Measurements from ENCODE around the gene SEC24C. TPM values are rescaled to one million over a fixed set of nuclear protein-coding genes. Genes with fewer than 3 reads are reported as not detected.

SEC24C gene
- total RNA-seq, 2 donors from 2014 or later, result 29.1 to 30.3 TPM

DNA sequence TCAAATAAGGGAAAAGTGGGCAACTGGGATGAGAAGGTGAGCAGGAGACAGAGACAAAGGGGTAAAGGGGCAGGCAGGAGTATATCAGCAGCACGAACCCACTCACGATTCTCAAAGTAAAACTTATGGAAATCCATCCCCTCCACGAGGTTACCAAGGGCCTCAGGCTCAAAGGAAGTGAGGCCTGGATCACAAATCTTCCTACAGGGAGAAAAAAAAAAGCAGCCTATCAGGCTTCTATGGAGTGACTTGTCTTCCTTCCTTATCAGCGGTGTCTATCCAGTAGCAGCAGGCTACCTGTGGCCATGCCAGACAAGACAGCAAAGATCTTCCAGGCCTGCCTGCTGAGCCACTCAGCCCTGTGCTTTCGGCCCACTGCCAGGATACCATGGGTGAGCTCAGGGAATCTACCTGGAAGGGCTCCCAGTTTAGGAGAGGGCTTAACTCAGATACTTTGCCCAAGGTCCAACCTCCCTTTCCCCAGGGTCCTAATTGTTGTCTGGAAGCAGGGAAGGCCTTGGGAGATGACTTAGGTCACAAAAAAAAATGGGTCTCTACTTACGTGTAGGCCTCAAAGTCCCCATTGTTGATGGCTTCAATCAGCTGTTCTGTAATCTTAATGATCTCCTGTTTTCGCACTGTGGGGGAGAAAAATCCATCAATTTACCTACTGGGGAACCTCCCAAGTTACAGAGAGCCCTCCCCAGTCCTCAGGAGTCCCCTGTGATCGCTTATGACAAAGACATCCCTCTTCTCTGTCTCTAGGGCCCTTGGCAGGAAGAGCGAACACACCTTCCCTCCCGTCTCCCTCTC is 73.0 kb downstream of the SEC24C start:
- TF ChIP-seq, protein P1, sequence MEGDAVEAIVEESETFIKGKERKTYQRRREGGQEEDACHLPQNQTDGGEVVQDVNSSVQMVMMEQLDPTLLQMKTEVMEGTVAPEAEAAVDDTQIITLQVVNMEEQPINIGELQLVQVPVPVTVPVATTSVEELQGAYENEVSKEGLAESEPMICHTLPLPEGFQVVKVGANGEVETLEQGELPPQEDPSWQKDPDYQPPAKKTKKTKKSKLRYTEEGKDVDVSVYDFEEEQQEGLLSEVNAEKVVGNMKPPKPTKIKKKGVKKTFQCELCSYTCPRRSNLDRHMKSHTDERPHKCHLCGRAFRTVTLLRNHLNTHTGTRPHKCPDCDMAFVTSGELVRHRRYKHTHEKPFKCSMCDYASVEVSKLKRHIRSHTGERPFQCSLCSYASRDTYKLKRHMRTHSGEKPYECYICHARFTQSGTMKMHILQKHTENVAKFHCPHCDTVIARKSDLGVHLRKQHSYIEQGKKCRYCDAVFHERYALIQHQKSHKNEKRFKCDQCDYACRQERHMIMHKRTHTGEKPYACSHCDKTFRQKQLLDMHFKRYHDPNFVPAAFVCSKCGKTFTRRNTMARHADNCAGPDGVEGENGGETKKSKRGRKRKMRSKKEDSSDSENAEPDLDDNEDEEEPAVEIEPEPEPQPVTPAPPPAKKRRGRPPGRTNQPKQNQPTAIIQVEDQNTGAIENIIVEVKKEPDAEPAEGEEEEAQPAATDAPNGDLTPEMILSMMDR (IDR thresholded peaks at IDR 0.05), result no peak
- no peak for TF ChIP-seq POLR2A (IDR thresholded peaks at IDR 0.05)
- H3K4me3 ChIP-seq, result no peak overlapping the region
- H3K9me3 ChIP-seq, result no peaks in the 10 kb centered on the region
- no peaks in the 10 kb centered on the region for H3K36me3 ChIP-seq (replicated peaks in 1 of 2; ENCODE audit: insufficient read depth in 1 of 2, low read depth in 2 of 2)
- H3K27me3 ChIP-seq, result no peaks in the 10 kb centered on the region
- 85 to 97% methylated on average over 9 to 10 of the region's 10 CpGs for WGBS, 2 donors
- ATAC-seq, result no peak
- DNase-seq, result no peak
- intact Hi-C loops (cut with DNase I), result no loop called here
- H3K27ac ChIP-seq, result peak overlapping the region in 1 of 4 donors; percentile 33
- peaks cover 16% of the 10 kb centered on the region for H3K4me1 ChIP-seq

DNA sequence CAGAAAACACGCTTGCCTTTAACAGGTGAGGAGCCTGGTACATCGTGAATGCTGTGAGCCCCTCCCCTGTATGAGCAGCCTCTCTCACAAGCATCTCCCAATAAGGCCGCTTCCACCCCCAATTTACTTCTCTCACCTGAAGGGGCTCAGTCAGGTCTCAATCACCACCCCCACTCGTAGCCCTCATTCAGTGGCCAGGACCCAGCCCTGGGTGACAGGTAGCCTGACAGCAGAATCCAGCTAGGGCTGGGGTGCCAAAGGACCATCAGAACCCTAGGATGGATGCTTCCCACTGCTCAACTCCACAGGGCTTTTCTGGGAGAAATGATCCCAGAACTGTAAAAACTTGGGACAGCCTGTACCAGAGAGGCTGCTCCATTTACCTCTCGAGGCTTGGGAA is 73.7 kb downstream of the SEC24C start:
- Histone ChIP-seq H3K4me1 (peaks cover 16% of the 10 kb centered on the region), H3K27me3 (no peaks in the 10 kb centered on the region), H3K27ac (no peak overlapping the region), H3K4me3 (no peak overlapping the region), H3K36me3 (replicated peaks in 1 of 2; ENCODE audit: insufficient read depth in 1 of 2, low read depth in 2 of 2) (no peaks in the 10 kb centered on the region), H3K9me3 (no peaks in the 10 kb centered on the region)
- DNase-seq, result no peak
- ATAC-seq, result no peak
- intact Hi-C loops (cut with DNase I), result no loop called here
- 89 to 93% methylated on average over 4 to 5 of the region's 5 CpGs for WGBS, 2 donors
- TF ChIP-seq, protein P1 (IDR thresholded peaks at IDR 0.05), result no peak

DNA sequence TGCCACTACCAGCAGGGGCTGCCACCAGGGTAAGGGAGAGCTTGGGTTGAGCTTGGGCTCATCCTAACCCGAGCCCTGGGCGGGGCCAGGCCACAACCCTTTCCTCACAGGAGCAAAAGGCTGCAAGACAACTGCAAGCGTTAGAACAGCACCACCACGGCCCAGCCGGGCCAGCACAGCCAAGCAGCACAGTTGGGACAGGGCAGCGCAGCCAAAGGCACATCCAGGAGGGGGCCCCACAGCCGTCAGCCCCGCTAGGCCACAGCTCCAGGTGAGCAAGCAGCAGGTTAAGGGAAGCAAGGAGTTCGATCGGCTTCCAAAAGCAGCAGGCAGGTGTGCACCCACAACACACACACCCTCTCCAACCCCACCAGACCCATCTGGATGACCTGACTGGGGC is 74.2 kb downstream of the SEC24C start:
- no peaks in the 10 kb centered on the region for H3K27me3 ChIP-seq
- no peak overlapping the region for H3K4me3 ChIP-seq
- no peaks in the 10 kb centered on the region for H3K9me3 ChIP-seq
- WGBS, 2 donors, result 89 to 96% methylated on average over 3 to 10 of the region's 10 CpGs
- TF ChIP-seq, protein P1 (IDR thresholded peaks at IDR 0.05), result no peak
- no peak for TF ChIP-seq POLR2A (IDR thresholded peaks at IDR 0.05)
- intact Hi-C loops (cut with DNase I), result no loop called here
- ATAC-seq (no peak), DNase-seq (no peak)
- H3K4me1 ChIP-seq, result peaks cover 16% of the 10 kb centered on the region
- no peaks in the 10 kb centered on the region for H3K36me3 ChIP-seq (replicated peaks in 1 of 2; ENCODE audit: insufficient read depth in 1 of 2, low read depth in 2 of 2)
- no peak overlapping the region for H3K27ac ChIP-seq

DNA sequence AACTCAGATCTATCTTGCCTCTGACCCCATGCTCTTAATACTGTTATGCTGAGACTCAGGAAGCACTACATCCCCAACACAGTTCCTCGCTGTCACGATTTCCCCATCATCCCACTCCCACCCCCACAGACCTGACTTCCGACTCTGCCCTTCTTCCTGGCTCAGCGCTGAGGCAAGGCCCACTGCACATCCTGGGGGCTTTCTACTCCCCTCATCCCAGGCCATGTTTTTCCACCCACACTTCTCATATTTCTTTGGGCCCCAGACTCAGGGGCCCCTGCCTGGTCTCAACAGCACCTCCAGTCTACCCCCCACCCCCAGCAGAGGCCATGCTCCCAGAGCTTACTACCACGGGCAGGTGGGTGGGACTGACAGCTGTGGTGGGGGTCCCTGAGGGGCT is 74.9 kb downstream of the SEC24C start:
- peak overlapping the region in 3 of 4 donors; percentile 59 to 78 (median 70) for H3K27ac ChIP-seq
- no peaks in the 10 kb centered on the region for H3K9me3 ChIP-seq
- no peak for DNase-seq
- no peak overlapping the region for H3K4me3 ChIP-seq
- TF ChIP-seq, protein P1 (IDR thresholded peaks at IDR 0.05), result no peak
- no peak for TF ChIP-seq POLR2A (IDR thresholded peaks at IDR 0.05)
- ATAC-seq, result no peak
- 45 to 73% methylated on average over 4 to 5 of the region's 5 CpGs for WGBS, 2 donors
- peaks cover 16% of the 10 kb centered on the region for H3K4me1 ChIP-seq
- no peaks in the 10 kb centered on the region for H3K27me3 ChIP-seq
- intact Hi-C loops (cut with DNase I), result no loop called here
- H3K36me3 ChIP-seq (replicated peaks in 1 of 2; ENCODE audit: insufficient read depth in 1 of 2, low read depth in 2 of 2), result no peaks in the 10 kb centered on the region
